H1 (cell line): ENCODE measurements around the gene DHRS7B. TPM values are rescaled to one million over a fixed set of nuclear protein-coding genes. Genes with fewer than 3 reads are reported as not detected.

Source experiments
- CTCF ChIA-PET: fragments of 300-600 bp; sonication (Branson Sonifier 250); formaldehyde crosslinking; loops from one replicate; lab custom pipeline; 2021; ENCODE audit not compliant: partially characterized antibody; lab: Charles Lee
- POLR2A ChIA-PET: fragments of 300-600 bp; sonication (Branson Sonifier 250); formaldehyde crosslinking; loops from one replicate; lab custom pipeline; 2021; ENCODE audit warnings: inconsistent platforms; ENCODE audit not compliant: partially characterized antibody; lab: Charles Lee
- DNase-seq, 2 experiments: peaks; one replicate each; pipeline versions ENCODE4 v3.0.0 to v3.0.0-alpha.2; 2010 to 2022; ENCODE audit warnings: low spot score in 2 of 2, low read depth in 1 of 2, mixed read lengths in 1 of 2
- FAIRE-seq: peaks from 2 replicates; lab custom pipeline; 2011; peaks lifted over from hg19 to GRCh38; lab: Jason Lieb, UNC
- H2AFZ ChIP-seq: 2 replicates; pipeline ENCODE4 v1.8.1; 2012; ENCODE audit warnings: low read length, inconsistent platforms
- H2AK5ac ChIP-seq: 2 replicates; pipeline ENCODE4 v1.6.1; 2013; ENCODE audit warnings: low read depth, low read length
- H2BK120ac ChIP-seq: replicated peaks from 2 replicates; pipeline ENCODE3; 2013; ENCODE audit warnings: low read depth, low read length, inconsistent platforms
- H2BK12ac ChIP-seq: 2 replicates; pipeline ENCODE4 v1.6.1; 2013; ENCODE audit warnings: low read depth, low read length
- H2BK15ac ChIP-seq: 2 replicates; pipeline ENCODE4 v1.6.1; 2013; ENCODE audit warnings: low read length
- H2BK20ac ChIP-seq: 2 replicates; pipeline ENCODE4 v1.6.1; 2013; ENCODE audit warnings: low read length
- H2BK5ac ChIP-seq: 2 replicates; pipeline ENCODE4 v1.6.1; 2013; ENCODE audit warnings: low read depth, low read length
- H3K14ac ChIP-seq: 2 replicates; pipeline ENCODE4 v1.6.1; 2013; ENCODE audit warnings: inconsistent platforms; ENCODE audit not compliant: insufficient read length
- H3K18ac ChIP-seq: 2 replicates; pipeline ENCODE4 v1.6.1; 2013; ENCODE audit warnings: low read length; ENCODE audit errors: extremely low read depth
- H3K23ac ChIP-seq: 2 replicates; pipeline ENCODE4 v1.6.1; 2013; ENCODE audit warnings: inconsistent platforms; ENCODE audit not compliant: insufficient read length
- H3K23me2 ChIP-seq: 2 replicates; pipeline ENCODE4 v1.6.1; 2013; ENCODE audit warnings: low read depth, low read length
- H3K27ac ChIP-seq: 2 replicates; pipeline ENCODE4 v1.6.1; 2011; ENCODE audit warnings: low read depth, low read length, inconsistent platforms
- H3K27me3 ChIP-seq, 4 experiments: replicated peaks in 1 of 4; 1 replicate in 1 of 4; 2 replicates in 3 of 4; pipeline versions ENCODE4 v1.6.1 to v1.8.1; 2011 to 2013; ENCODE audit warnings: low read length in 3 of 4, mild to moderate bottlenecking in 3 of 4, inconsistent platforms in 2 of 4, mixed read lengths in 2 of 4, moderate library complexity in 1 of 4; ENCODE audit not compliant: control insufficient read depth in 3 of 4, insufficient read depth in 3 of 4; ENCODE audit errors: extremely low read depth in 1 of 4
- H3K36me3 ChIP-seq, 4 experiments: 2 replicates each; pipeline versions ENCODE4 v1.6.1 to v1.8.1; 2011 to 2013; ENCODE audit warnings: mild to moderate bottlenecking in 4 of 4, low read length in 3 of 4, moderate library complexity in 2 of 4, control low read depth in 1 of 4, inconsistent platforms in 1 of 4; ENCODE audit not compliant: insufficient read depth in 4 of 4, control insufficient read depth in 2 of 4
- H3K4ac ChIP-seq: replicated peaks from 2 replicates; pipeline ENCODE3; 2013; ENCODE audit warnings: low read length, low read depth, mixed read lengths, inconsistent platforms; ENCODE audit not compliant: insufficient read length
- H3K4me1 ChIP-seq, 4 experiments: replicated peaks in 1 of 4; 1 replicate in 1 of 4; 2 replicates in 3 of 4; pipeline versions ENCODE4 v1.6.1 to v1.8.1; 2011 to 2013; ENCODE audit warnings: low read length in 3 of 4, inconsistent platforms in 2 of 4, mixed read lengths in 1 of 4; ENCODE audit not compliant: insufficient read depth in 4 of 4, control insufficient read depth in 3 of 4
- H3K4me2 ChIP-seq, 2 experiments: 2 replicates each; pipeline versions ENCODE4 v1.6.1 to v1.8.1; 2011 to 2013; ENCODE audit warnings: low read depth in 2 of 2, low read length in 2 of 2, control low read depth in 1 of 2, inconsistent platforms in 1 of 2, mild to moderate bottlenecking in 1 of 2; ENCODE audit not compliant: insufficient read depth in 1 of 2
- H3K4me3 ChIP-seq, 4 experiments: fragments of 200-600, 300-600 bp in 1 of 4; sonication (generic), shearing (Covaris generic), sonication (Bioruptor Twin) in 1 of 4; 2 replicates each; pipeline versions ENCODE4 v1.5.1 to v1.8.1; 2011 to 2016; ENCODE audit warnings: low read length in 4 of 4, low read depth in 3 of 4, control low read depth in 2 of 4, inconsistent platforms in 2 of 4, mild to moderate bottlenecking in 2 of 4, mixed read lengths in 1 of 4, moderate library complexity in 1 of 4; ENCODE audit not compliant: insufficient read depth in 2 of 4; ENCODE audit errors: extremely low read depth in 1 of 4
- H3K56ac ChIP-seq: replicated peaks from 2 replicates; pipeline ENCODE3; 2013; ENCODE audit warnings: low read depth, mild to moderate bottlenecking, mixed read lengths, low read length, inconsistent platforms; ENCODE audit not compliant: insufficient read length
- H3K79me1 ChIP-seq: 2 replicates; pipeline ENCODE4 v1.6.1; 2013; ENCODE audit warnings: low read depth, low read length, control low read depth
- H3K79me2 ChIP-seq, 2 experiments: 2 replicates each; pipeline versions ENCODE4 v1.6.1 to v1.8.1; 2012 to 2013; ENCODE audit warnings: low read length in 2 of 2, mild to moderate bottlenecking in 2 of 2, inconsistent platforms in 1 of 2; ENCODE audit not compliant: insufficient read depth in 2 of 2, control insufficient read depth in 1 of 2
- H3K9ac ChIP-seq, 4 experiments: replicated peaks in 1 of 4; 1 replicate in 1 of 4; 2 replicates in 3 of 4; pipeline versions ENCODE4 v1.6.1 to v1.8.1; 2011 to 2013; ENCODE audit warnings: low read depth in 3 of 4, low read length in 3 of 4, control low read depth in 2 of 4, mild to moderate bottlenecking in 2 of 4, moderate library complexity in 2 of 4, inconsistent platforms in 1 of 4; ENCODE audit errors: extremely low read depth in 1 of 4
- H3K9me3 ChIP-seq, 2 experiments: 2 replicates each; pipeline versions ENCODE4 v1.6.1 to v1.8.1; 2012 to 2013; ENCODE audit warnings: mild to moderate bottlenecking in 2 of 2, moderate library complexity in 2 of 2, control low read depth in 1 of 2, inconsistent platforms in 1 of 2, low read depth in 1 of 2, low read length in 1 of 2, mixed read lengths in 1 of 2; ENCODE audit not compliant: insufficient read depth in 2 of 2
- H4K20me1 ChIP-seq, 2 experiments: replicated peaks in 1 of 2; 2 replicates each; pipeline versions ENCODE3 to v1.8.1; 2011 to 2013; ENCODE audit warnings: inconsistent platforms in 2 of 2, low read length in 2 of 2, mild to moderate bottlenecking in 1 of 2; ENCODE audit not compliant: insufficient read depth in 2 of 2, control insufficient read depth in 1 of 2
- H4K5ac ChIP-seq: 2 replicates; pipeline ENCODE4 v1.6.1; 2013; ENCODE audit warnings: low read length, low read depth, mixed read lengths, inconsistent platforms; ENCODE audit not compliant: insufficient read length
- H4K8ac ChIP-seq: 2 replicates; pipeline ENCODE4 v1.8.0; 2013; ENCODE audit warnings: mild to moderate bottlenecking, moderate library complexity, low read length, inconsistent platforms; ENCODE audit not compliant: insufficient read depth; ENCODE audit errors: extremely low read depth
- H4K91ac ChIP-seq: replicated peaks from 2 replicates; pipeline ENCODE3; 2013; ENCODE audit warnings: low read length, mixed read lengths, inconsistent platforms; ENCODE audit not compliant: insufficient read length
- CHD2 ChIP-seq: IDR thresholded peaks from 2 replicates; pipeline ENCODE4 v1.6.1; 2012; ENCODE audit warnings: low read length, improper control_type of control experiment
- CTCF ChIP-seq, 3 experiments: IDR thresholded peaks; 1 replicate in 2 of 3; 2 replicates in 1 of 3; pipeline versions ENCODE4 v1.5.1 to v1.6.1; 2011; ENCODE audit warnings: low read length in 3 of 3, mild to moderate bottlenecking in 3 of 3, inconsistent platforms in 2 of 3, low read depth in 1 of 3, moderate library complexity in 1 of 3; ENCODE audit not compliant: insufficient read depth in 1 of 3; ENCODE audit errors: control extremely low read depth in 1 of 3
- E2F6 ChIP-seq: IDR thresholded peaks from 2 replicates; pipeline ENCODE4 v1.6.1; 2012; ENCODE audit warnings: inconsistent platforms
- FOSL1 ChIP-seq: IDR thresholded peaks from 2 replicates; pipeline ENCODE4 v1.6.1; 2011; ENCODE audit warnings: mild to moderate bottlenecking, low read depth, low read length, moderate library complexity; ENCODE audit not compliant: insufficient read depth
- GABPA ChIP-seq: IDR thresholded peaks from 2 replicates; pipeline ENCODE4 v1.6.1; 2011; ENCODE audit warnings: mild to moderate bottlenecking, low read length, moderate library complexity, borderline replicate concordance; ENCODE audit not compliant: insufficient read depth
- MAX ChIP-seq: IDR thresholded peaks from 2 replicates; pipeline ENCODE4 v1.6.1; 2012; ENCODE audit warnings: inconsistent platforms
- POU5F1 ChIP-seq: IDR thresholded peaks from 2 replicates; pipeline ENCODE4 v1.6.1; 2011; ENCODE audit warnings: low read depth, mild to moderate bottlenecking, low read length, moderate library complexity
- SIRT6 ChIP-seq: IDR thresholded peaks from one replicate; pipeline ENCODE4 v1.7.1; 2012; ENCODE audit warnings: low read length, inconsistent platforms
- TEAD4 ChIP-seq: IDR thresholded peaks from 2 replicates; pipeline ENCODE4 v1.6.1; 2012; ENCODE audit warnings: low read depth, low read length, inconsistent platforms, mixed read lengths
- YY1 ChIP-seq: IDR thresholded peaks from 2 replicates; pipeline ENCODE4 v1.6.1; 2011; ENCODE audit warnings: low read depth, mild to moderate bottlenecking, low read length
- WGBS, 2 experiments: shearing (Covaris generic) in 1 of 2; methylation state at CpG; one replicate each; pipeline versions ENCODE4 v1.1.6 to v1.1.7; 2013 to 2015; ENCODE audit warnings: low lambda C conversion rate in 2 of 2, mixed read lengths in 2 of 2, inconsistent platforms in 1 of 2, low coverage in 1 of 2, missing lambda C conversion rate in 1 of 2; ENCODE audit not compliant: insufficient replicate concordance in 2 of 2, insufficient coverage in 1 of 2, insufficient read length in 1 of 2; ENCODE audit errors: extremely low coverage in 1 of 2, missing lambda C conversion rate in 1 of 2; 5-methylcytosine and 5-hydroxymethylcytosine counted together
- polyA plus RNA-seq, 7 experiments: library from polyadenylated mRNA; depleted of rRNA in 3 of 7; stranded (reverse) in 5 of 7; unstranded in 2 of 7; fragments of >200 nt in 5 of 7; fragments of 200-250 nt in 2 of 7; gene quantifications; 1 replicate in 5 of 7; 2 replicates in 1 of 7; 4 replicates in 1 of 7; pipeline versions ENCODE4 v1.2.1 to v1.2.3, GENCODE V29; 2011 to 2013; ENCODE audit warnings: missing spikeins in 2 of 7, mixed read lengths in 2 of 7
- total RNA-seq: library from RNA; stranded (reverse); fragmentation: NEBNext Ultra II Directional; extraction: Animal tissue kit (Norgen Biotek cat#: 25700); gene quantifications from 2 replicates; pipeline ENCODE4 v1.2.1, GENCODE V29; 2021

The DHRS7B gene
- total and polyA plus RNA-seq, 2 of the 8 experiments (the other 6 are each of a cell fraction or from before 2014, with no cell fraction given), result 11.0 to 27.9 TPM

DNA sequence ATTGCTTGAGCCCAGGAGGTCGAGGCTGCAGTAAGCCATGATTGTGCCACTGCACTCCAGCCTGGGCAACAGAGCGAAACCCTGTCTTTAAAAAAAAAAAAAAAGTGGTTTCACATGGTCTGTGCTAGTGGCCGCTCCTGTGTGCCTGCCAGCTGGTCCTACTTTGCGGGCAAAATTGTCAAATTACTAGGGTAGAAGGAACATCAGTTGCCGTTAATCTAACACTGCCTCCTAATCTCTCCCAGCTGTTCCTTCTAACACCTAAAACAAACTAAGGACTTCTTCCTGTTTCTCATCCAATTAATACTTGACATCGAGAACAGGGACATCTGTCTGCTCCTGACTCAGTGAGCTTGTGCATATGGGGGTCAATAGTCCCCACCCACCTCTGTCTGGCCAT lies 63.3 kb downstream of the DHRS7B start:
- Histone ChIP-seq H4K8ac (no peak overlapping the region), H2AFZ (no peak overlapping the region), H4K20me1 (no peaks in the 10 kb centered on the region), H4K91ac (no peak overlapping the region), H3K9ac (no peak overlapping the region), H3K36me3 (peaks cover 0 to 3% (median 1%) of the 10 kb centered on the region in 4 experiments; a peak in 2 of 8 replicates), H3K14ac (no peak overlapping the region), H3K56ac (no peak overlapping the region), H2BK12ac (no peak overlapping the region), H3K79me2 (no peaks in the 10 kb centered on the region), H3K27ac (no peak overlapping the region), H3K18ac (no peak overlapping the region), H2BK15ac (no peak overlapping the region), H4K5ac (no peak overlapping the region), H2BK5ac (no peak overlapping the region), H2BK20ac (no peak overlapping the region), H3K9me3 (no peaks in the 10 kb centered on the region), H3K4me3 (no peak overlapping the region), H3K4me2 (no peak overlapping the region), H2BK120ac (no peak overlapping the region), H3K4ac (no peak overlapping the region), H2AK5ac (no peak overlapping the region), H3K23ac (no peak overlapping the region), H3K27me3 (no peaks in the 10 kb centered on the region), H3K23me2 (no peaks in the 10 kb centered on the region), H3K79me1 (no peaks in the 10 kb centered on the region), H3K4me1 (peaks cover 0 to 3% (median 0%) of the 10 kb centered on the region in 4 experiments; a peak in 1 of 7 replicates)
- ChIA-PET POLR2A (interaction anchor here (0.6 to 1.1 kb wide), 6 partner anchors 9 to 138 kb away, joined by 3 to 4 read pairs (median 3); no protein-coding TSS in a partner anchor), CTCF (interaction anchor here (0.7 to 2.1 kb wide), 5 partner anchors 9 to 147 kb away, joined by 3 to 6 read pairs (median 4); no protein-coding TSS in a partner anchor)
- no peak for DNase-seq
- WGBS, 2 experiments, result 100% methylated on average over 5 of the region's 6 CpGs; no CpG with 5 or more reads in 1 of the 2 experiments
- no peak for FAIRE-seq
- TF ChIP-seq SIRT6, result no peak
- TF ChIP-seq E2F6, result no peak
- TF ChIP-seq FOSL1, result no peak
- TF ChIP-seq MAX, result no peak
- TF ChIP-seq TEAD4, result no peak
- no peak for TF ChIP-seq GABPA
- TF ChIP-seq CHD2, result no peak
- TF ChIP-seq YY1, result no peak
- TF ChIP-seq POU5F1, result no peak
- no peak for TF ChIP-seq CTCF (IDR thresholded peaks at IDR 0.05; ENCODE audit: control extremely low read depth in 1 of 3, insufficient read depth in 1 of 3, low read depth in 1 of 3, low read length in 3 of 3)
